Activated effector memory CD4-positive, alpha-beta T cell treated with anti-CD3 and anti-CD28 coated beads, Interleukin-2, amount 50 U/mL, for 16 hours (primary cell): Measurements from ENCODE around the gene CD84.
"Not testable (repeated sequence)": the region's sequence is repeated elsewhere in the genome, so short reads cannot be mapped to it uniquely, and the experiment has no call there.

Experiments
- DNase-seq: peaks from one replicate; pipeline ENCODE4 v3.0.0-alpha.2; 2020

The CD84 gene

DNA sequence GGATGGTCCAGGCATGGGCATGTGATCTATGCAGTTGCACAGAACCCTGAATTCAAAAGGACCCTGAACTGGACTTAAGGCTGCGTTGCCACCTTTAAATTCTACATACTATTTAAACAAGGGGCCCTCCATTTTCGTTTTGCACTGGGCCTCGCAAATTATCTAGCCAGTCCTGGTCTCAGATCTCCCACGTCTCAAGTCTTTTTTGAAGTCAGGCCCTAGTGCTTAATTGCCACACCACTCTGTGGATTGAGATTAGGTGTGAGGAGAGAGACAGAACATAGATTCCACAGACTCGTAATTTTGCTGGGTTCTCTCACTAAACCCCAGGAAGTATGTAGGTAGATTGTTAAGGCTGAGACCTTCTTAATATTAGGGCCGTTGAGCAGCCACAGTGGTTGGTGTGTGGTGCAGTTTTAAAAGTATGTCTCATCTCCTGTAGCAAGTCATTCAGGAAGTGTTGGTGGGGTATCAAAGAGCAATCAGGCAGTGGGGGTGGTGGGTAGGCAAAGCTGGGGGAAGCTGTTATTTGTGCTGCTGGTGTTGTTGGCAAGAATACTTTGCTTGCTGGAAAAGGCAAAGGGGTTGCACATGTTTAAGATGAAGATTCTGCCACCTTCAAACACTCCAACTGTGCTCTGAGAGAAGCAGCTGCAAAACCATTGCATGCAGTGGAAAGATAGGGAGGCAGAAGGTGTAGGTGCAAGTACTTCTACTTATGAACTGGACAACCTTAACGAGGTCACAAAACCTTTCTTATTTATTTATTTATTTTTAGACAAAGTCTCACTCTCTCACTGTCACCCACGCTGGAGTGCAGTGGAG is 11.2 kb downstream of the CD84 start:
- DNase-seq = peak; percentile 86

DNA sequence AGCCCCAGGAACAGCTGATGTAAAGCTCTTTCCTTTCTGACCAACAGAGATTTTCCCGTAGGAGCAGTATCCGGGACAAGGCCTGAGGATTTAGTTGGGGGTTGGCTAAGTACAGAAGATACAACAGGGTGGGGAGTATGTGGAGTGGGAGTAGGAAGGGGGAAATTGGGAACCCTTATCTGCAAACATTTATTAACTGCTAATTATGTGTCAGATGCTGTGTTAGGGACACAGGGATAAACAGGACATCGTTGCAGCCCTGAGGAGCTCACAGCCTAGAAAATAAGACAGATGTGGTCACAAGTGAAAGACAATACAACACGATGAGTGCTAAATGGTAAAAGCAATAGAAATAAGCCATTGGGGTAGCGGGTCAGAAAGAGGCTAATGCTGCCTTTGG is 12.0 kb downstream of the CD84 start:
- no peak for DNase-seq

DNA sequence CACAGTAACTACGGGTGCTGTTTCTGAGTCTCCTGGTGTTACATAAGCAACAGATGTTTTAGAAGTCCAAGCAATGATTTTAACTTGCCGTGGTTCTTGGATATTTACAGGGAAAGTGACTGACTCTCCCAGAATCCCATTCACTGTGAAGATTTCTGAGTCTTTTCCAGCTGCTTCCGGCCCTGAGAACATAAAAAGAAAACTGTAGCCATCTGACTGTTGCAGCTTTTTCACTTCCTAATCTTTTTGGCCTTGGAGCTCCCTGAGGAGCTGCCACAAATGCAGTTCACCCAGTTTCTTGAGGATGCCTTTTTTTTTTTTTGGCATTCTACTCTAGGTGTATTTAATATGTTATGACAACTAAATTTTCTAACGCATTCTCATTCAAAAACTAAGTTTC is 13.7 kb downstream of the CD84 start:
- DNase-seq = no peak

DNA sequence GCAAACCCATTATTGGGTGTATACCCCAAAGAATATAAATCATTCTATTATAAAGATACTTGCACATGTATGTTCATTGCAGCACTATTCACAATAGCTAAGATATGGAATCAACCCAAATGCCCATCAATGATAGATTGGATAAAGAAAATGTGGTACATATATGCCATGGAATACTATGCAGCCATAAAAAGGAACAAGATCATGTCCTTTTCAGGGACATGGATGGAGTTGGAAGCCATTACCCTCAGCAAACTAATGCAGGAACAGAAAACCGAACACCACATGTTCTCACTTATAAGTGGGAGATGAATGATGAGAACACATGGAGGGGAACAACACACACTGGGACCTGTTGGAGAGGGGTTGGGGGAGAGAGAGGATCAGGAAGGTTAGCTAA is 16.1 kb downstream of the CD84 start:
- DNase-seq = not testable (repeated sequence)

DNA sequence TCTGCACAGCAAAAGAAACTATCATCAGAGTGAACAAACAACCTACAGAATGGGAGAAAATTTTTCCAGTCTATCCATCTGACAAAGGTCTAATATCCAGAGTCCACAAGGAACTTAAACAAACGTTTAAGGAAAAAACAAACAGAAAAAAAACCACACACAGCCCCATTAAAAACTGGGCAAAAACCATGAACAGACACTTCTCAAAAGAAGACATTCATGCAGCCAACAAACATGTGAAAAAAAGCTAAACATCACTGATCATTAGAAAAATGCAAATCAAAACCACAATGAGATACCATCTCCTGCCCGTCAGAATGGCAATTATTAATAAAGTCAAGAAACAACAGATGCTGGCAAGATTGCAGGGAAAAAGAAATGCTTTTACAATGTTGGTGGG is 16.6 kb downstream of the CD84 start:
- not testable (repeated sequence) for DNase-seq

DNA sequence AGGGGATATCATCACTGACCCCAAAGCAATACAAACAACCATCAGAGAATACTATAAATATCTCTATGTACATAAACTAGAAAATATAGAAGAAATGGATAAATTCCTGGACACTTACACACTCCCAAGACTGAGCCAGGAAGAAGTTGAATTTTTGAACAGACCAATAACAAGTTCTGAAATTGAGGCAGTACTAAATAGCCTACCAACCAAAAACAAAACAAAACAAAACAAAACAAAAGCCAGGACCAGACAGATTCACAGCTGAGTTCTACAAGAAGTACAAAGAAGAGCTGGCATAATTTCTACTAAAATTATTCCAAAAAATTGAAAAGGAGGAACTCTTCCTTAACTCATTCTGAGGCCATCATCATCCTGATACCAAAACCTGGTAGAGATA is 18.5 kb downstream of the CD84 start:
- DNase-seq = no peak

DNA sequence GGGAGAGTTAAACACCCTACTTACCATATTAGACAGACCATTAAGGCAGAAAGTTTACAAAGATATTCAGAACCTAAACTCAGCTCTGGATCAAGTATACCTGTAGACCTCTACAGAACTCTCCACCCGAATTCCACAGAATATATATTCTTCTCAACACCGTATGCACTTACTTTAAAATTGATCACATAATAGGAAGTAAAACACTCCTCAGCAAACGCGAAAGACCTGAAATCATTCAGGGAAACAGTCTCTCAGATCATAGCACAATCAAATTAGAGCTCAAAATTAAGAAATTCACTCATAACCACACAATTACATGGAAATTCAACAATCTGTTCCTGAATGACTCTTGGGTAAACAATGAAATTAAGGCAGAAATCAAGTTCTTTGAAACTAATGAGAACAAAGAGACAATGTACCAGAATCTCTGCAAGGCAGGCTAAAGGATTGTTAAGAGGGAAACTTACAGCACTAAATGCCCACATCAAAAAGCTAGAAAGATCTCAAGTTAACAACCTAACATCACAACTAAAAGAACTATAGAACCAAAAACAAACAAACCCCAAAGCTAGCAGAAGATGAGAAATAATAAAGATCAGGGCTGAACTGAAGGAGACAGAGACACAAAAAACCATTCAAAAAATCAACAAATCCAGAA is 19.1 kb downstream of the CD84 start:
- no peak for DNase-seq

DNA sequence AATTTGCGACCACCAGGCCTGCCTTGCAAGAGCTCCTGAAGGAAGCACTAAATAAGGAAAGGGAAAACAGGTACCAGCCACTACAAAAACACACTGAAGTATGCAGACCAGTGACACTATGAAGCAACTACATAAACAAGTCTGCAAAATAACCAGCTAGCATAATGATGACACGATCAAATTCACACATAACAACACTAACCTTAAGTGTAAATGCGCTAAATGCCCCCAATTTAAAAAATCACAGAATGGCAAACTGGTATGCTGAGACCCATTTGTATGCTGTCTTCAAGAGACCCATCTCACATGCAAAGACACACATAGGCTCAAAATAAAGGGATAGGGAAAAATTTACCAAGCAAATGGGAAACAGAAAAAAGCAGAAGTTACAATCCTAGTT is 19.9 kb downstream of the CD84 start:
- not testable (repeated sequence) for DNase-seq

DNA sequence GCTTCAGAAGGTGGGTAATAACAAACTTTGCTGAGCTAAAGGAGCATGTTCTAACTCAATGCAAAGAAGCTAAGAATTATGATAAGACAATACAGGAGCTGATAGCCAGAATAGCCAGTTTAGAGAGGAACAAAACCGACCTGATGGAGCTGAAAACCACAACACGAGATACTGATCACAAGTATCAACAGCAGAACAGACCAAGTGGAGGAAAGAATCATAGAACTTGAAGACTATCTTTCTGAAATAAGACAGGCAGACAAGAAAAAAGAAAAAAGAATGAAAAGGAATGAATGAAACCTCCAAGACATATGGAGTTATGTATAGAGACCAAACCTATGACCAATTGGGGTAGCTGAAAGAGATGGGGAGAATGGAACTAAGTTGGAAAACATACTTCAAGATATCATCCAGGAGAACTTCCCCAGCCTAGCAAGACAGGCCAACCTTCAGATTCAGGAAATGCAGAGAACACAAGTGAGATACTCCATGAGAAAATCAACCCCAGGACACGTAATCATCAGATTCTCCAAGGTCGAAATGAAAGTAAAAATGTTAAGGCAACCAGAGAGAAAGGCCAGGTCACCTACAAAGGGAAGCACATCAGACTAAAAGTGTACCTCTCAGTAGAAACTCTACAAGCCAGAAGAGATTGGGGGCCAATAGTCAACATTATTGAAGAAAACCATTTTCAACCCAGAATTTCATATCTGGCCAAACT is 20.5 kb downstream of the CD84 start:
- DNase-seq = no peak

DNA sequence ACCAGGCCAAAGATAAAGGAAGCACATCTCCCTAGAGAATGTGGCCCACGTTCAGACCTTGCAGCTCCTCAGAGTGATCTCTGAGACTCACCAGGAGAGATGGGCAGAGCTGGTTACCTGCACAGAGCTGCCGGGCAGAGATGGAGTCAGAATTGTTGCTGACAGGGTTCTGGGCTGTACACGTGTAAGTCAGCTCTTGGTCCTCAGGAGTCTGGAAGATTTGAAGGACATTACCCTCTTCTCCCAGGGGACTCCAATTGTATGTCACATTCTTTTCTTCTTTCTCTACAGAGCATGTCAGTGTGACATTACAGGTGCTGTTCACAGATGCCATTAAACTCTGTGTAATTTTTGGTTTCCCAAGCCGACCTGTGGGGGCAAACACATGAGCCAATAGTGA is 25.5 kb downstream of the CD84 start:
- DNase-seq = no peak

DNA sequence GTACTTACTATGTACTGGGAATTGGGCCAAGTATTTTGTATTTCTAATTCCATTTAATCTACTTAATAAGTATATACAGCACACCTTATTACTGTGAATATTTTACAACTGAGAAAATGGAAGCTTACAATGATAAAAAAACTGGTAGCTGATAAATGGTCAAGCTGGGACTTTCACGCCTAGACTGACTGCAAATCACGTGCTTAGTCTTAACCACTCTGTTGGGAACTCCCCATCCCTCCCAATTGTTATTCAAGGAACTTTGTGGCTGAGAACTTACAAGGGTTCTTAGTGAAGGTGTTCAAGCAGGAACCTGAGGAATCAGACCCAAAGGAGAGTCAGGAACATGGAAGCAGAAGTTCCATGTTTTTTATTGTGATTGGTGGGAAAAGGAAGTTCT is 26.9 kb downstream of the CD84 start:
- DNase-seq = no peak

DNA sequence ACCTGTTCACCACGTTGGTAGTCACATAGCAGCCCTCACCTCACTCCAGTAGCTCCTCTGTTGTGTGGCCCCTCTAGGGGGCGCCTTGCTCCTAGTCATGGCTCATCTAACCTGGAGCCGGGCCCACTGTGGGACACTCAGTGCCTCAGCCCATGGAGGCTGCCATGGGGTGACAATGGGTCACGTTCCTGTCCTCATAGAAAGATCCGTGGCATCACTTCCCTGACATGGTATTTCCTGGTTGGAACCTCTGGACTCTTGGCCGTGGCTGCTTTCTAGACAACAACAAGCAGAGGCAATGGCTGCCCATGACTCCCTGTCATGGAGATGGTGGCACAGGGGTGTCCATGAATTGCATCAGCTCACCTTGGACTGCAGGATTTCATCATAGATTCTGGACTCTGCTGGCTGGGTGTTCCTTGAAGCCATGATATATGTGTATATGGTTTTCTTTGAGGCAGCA is 28.7 kb downstream of the CD84 start:
- peak; percentile 85 for DNase-seq

DNA sequence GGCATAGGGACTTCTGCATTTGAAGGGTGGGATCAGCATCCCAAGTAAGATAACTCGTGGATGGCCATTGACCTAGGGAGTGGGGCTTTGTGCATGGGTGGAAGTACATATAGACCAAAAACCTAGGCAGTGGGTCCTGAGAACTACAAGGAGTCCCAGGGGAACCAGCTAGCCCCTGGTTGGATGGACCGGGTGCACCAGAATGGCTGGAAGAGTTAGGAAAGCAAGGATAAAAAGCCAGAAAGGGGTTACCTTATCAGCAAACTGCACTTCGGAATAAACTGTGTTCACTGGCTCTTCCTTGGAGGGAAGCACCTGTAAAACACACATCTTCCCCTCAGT is 29.7 kb downstream of the CD84 start:
- DNase-seq = no peak

DNA sequence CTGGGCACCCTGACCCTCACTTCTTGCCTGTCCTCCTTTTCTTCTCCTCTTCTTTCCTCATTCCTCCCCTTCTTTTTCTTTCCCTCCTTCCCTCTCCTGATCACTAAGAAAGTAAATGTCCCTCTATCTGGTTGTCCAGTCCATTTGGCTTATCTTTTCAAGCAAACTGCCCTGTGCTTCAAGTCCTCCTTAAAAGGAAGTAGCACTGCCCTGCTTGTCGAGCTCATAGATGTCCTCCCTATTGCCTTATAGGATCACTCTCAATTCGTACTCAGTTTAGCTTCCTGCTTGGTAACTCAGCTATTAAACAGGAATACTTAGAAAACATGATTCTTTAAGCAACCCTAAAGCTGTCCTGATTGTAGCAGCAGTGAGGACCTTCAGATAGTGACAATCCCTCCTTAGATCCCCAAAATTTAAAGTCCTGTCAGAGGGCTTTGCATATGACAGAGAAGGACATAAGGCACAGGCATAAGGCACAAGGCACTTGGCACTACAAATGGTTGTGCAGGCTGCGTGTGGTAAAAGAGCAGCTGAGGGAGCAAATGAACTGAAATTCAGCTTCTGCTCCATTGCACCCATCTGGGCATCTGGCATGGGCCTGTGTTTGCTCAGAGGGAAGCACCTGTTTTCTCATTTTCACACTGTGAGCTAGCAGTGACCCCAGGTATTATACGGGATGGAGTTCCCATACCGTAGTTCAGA is 30.2 kb downstream of the CD84 start:
- no peak for DNase-seq

DNA sequence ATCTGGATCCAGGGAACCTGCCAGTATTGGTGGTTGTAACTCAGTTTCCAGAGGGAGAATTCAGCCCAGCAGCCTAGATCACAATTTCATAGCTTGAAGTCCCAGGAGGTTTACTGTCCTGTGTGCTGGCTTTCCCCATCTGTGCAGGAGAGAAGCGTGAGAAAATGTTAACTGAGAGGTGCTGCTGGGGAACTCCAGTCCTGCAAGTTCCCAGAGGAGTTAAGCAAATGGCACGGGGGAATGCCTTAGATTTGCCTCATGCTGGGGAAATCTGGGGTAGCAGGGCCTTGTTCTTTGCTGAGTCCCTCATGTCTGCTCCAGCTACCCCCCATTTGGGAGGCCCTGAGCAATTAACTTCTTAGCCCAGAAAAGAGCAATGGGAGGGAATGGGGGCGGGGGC is 31.1 kb downstream of the CD84 start:
- DNase-seq = no peak

DNA sequence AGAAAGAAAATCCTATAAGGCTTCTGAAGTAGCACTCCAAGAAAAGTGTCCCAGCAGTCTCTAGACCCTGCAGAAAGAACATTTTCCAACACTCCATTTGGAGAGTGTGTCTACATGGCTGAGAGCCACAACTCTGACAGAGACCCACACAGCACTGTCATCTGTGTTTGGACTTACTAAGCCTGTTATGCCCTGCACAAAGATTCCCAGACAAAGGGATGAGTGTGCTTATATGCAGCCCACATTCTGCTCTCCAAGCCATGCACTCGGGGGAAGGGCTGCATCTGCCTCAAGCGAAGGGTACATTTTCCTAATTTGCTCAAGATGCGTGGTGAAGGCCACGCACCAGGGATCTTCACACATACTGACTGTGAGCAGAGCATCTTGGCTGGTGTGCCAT is 31.9 kb downstream of the CD84 start:
- no peak for DNase-seq

DNA sequence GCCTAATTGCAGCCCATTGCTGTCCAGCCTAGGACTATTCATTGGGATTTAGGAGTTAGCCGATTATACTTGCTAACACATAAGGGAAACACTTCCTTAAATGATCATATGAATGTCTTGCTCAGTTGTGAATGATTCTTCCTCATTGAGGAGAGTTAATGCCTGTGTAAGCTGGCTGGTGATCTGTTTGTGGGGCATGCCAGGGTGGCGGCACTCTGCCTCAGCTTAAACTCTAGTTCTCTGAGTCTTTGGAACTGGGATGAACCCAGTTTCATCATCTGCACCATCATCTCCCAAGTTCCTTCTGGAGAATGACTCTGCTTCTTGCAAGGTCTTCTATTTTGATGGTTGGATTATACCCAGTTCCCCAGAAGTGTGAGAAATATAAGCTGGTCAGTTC is 32.4 kb downstream of the CD84 start:
- DNase-seq = no peak

DNA sequence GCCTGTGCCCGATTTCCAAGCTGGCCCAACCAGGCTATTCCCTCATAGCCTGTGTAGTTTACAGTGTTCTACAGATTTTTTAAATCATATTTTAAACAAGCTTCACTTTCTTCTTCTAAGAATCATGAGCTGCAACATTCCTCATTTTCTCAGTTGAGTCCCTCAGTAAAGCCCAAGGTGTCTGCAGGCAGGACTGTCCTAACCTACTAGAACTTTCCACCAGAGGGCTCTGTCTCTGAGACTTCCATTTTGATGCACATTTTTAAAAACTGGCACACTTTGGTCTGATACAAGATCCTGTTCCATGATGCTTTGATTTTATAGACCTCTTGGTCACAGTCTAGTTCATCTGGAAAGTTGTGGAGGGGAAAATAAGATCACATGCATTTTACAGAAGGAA is 34.6 kb downstream of the CD84 start:
- DNase-seq = no peak

DNA sequence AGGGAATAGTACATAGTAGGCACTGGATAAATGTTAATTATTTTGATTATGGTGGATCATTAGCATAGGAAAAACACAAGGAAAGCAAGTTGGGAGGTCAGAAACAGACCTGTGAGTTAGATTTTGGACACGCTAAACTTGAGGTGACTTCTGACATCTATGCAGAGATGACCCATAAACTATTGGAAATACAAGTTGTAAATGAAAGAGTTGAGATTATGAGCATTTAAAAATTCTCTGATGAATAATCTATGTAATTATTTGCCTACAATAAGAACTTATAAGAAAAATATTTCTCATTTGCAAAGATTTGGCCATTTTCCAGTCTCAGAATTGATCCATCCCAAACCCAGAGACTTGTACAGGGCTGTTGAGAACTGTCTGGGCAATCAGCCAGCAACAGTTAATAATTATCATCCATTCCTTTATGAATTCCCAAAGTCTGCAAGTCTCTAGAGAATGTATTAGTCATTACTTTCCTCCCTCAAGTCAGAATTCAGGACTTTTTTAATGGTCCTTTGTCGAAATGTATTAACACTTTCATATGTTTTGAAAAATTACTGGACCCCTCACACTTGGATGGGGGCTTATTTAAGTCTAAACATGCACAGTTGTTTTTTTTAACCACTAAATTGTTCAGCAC is 36.9 kb downstream of the CD84 start:
- no peak for DNase-seq

DNA sequence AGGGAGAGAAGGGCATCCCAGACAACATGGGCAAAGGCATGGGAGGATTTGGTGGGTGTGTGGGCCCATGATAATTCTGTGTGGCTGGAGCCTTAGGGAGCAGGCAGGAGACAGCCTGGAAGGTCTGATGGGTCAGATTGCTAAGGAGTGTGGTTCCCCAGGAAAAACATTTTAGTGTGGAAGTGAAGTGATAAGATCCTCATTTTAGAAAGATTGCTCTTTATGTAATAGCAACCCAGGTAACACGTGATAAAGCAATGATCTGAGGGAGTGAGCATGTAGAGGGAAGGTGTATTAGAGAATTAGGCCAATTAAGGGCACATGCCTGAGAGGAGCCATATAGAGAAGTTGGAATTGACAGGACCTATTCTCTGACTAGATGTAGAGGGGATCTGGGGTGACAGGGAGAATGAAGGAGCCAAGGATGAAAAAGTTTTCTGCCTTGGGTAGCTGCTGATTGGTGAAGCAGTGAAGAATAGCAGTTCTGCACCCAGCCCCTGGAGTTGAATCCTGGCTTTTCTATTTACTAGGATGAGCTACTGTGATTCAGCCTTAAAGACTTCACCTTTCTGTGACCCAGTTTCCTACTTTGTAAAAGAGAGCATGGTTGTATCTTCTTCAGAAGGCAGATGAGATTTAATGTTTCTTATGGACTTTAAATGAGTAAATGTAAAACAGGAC is 37.5 kb downstream of the CD84 start:
- DNase-seq = no peak

DNA sequence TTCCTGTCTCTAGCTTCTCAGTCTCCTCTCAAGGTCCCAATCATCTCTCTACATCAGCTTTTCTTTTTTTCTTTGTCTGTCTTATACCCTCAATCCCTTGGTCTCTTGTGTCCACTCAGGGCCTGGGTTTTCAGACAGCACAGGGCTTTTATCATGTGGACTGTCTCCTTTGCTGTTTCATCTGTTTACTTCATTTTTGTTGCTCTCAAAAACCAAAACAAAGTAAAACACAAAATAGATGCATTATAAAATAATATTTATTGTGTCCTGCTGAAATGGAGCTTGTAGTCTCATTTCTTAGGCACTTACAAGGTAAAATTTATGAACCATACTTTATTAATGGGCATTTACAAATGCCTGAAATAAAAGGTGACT is 38.5 kb downstream of the CD84 start:
- no peak for DNase-seq
